Peyer's patch (tissue), 4 donors: Measurements from ENCODE around the gene TMEM132C.

Experiments used
- POLR2A ChIP-seq, 2 donors: fragments of 450-650 bp; IDR thresholded peaks; one replicate each; pipeline ENCODE4 v1.5.1; 2017; ENCODE audit warnings: antibody characterized with exemption in 2 of 2, mild to moderate bottlenecking in 2 of 2, moderate library complexity in 2 of 2
- TF ChIP-seq, protein P1 (sequence below), 6 experiments: fragments of 450-650 bp in 4 of 6; fragments of 200-600 bp in 2 of 6; sonication (generic) in 1 of 6; IDR thresholded peaks; one replicate each; pipeline ENCODE4 v1.5.1; 2017 to 2019; ENCODE audit warnings: antibody characterized with exemption in 6 of 6, mild to moderate bottlenecking in 3 of 6, moderate library complexity in 1 of 6

DNA sequence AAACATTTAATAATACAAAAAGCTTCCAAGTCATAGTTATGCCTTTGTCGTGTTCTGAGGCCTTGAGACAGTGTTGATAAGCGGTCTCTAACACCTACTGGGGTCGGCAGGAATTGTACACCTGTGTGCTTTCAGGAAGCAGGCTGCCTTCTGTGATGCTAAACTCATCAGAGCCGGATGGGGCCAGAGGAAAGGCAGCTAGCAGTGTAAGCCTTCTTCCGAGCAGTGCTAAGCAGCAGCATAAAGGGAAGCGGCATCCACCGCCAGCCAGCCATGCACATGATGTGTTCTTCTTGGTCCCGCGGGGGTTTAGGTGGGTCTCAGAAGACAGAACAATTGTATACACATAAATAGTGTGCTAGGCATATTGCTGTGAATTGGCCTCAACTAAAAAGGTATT, 397.5 kb downstream of the TMEM132C start:
- TF ChIP-seq, protein P1, sequence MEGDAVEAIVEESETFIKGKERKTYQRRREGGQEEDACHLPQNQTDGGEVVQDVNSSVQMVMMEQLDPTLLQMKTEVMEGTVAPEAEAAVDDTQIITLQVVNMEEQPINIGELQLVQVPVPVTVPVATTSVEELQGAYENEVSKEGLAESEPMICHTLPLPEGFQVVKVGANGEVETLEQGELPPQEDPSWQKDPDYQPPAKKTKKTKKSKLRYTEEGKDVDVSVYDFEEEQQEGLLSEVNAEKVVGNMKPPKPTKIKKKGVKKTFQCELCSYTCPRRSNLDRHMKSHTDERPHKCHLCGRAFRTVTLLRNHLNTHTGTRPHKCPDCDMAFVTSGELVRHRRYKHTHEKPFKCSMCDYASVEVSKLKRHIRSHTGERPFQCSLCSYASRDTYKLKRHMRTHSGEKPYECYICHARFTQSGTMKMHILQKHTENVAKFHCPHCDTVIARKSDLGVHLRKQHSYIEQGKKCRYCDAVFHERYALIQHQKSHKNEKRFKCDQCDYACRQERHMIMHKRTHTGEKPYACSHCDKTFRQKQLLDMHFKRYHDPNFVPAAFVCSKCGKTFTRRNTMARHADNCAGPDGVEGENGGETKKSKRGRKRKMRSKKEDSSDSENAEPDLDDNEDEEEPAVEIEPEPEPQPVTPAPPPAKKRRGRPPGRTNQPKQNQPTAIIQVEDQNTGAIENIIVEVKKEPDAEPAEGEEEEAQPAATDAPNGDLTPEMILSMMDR (IDR thresholded peaks at IDR 0.05) = no peak
- no peak for TF ChIP-seq POLR2A (IDR thresholded peaks at IDR 0.05)
